Activated T-cell treated with anti-CD3 and anti-CD28 coated beads for 4 hours (primary cell): Measurements from ENCODE around the gene IL4R.

Experiments
- DNase-seq: peaks from one replicate; pipeline ENCODE4 v3.0.0-alpha.2; 2020

IL4R gene

DNA sequence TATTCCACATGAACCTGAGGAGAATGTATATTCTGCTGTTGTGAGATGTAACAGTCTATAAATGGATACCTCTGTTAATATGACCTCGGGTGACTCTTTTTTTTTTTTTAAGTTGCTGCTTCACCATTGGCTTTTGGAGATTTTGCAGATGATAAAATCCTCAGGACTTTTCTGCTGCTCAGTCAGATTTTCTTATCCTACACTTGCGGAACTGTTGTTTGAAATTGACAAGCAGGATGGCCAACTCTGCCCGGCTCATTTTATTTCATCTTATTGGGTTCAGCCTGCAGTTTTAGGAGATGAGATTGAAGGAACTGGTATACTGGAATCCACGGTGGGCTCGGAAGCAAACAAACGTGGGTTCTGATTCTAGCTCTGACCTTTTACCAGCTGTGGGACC lies 19.3 kb downstream of the IL4R start:
- DNase-seq, result no peak

DNA sequence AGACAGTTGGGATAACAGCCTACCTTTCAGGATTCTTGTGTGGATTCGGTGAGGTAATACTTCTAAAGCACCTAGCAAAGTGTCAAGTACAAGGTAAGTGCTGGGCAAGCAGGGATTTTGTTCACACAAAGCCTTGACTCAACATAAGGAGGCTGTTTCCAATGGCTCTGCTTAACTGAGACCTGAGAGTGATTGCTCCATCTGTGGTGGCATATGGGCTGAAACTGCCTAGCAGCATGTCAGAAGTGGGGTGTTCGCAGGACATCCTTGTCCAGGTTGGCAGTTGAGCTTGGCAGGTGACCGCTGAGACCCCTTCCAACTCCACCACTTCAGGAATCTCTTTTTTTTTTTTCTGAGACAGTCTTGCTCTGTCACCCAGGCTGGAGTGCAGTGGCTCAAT lies 19.8 kb downstream of the IL4R start:
- DNase-seq, result no peak

DNA sequence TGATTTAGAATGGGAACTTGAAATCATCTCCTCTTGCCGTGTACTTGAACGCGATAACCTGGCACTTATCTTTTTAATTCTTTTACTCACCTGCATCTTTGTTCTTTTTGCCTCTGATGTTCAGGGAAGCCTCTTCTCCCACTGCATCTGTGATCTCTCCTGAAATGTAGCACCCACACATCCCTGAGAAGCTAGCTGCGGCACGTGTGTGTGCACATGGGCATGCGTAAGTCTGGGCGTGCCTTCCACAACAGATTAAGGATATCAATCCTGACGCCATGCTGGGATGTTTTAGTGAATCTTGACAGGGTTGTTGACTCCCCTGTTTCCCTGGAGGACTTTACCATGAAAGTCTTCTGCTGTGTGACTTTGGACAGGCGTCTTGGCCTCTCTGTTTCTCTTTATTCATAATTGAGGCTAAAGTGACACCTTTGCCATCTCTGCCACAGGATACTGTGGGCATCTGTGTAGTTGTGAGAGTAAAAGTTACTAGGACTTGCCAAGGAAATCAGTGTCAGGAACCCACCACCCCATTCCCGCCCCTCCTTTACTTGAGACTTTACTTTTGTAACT lies 20.5 kb downstream of the IL4R start:
- DNase-seq, result no peak

DNA sequence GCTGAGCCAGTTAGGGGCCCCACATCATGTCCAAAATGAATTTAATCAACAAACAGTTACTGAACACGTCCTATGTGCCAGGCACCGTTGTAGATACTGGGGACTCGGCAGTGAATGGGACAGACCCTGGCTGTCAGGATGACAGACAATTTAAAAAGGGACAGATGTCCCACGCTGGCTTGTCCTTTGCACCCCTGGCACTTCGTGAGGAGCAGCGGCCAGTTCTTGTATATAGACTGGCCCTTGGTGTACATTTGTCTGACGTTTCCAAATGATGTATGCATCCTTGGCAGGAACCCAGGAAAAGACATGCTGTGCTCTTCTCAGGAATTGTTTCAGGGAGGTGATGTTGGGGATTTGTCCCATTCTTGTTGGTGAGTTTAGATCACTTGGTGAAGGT lies 21.1 kb downstream of the IL4R start:
- no peak for DNase-seq

DNA sequence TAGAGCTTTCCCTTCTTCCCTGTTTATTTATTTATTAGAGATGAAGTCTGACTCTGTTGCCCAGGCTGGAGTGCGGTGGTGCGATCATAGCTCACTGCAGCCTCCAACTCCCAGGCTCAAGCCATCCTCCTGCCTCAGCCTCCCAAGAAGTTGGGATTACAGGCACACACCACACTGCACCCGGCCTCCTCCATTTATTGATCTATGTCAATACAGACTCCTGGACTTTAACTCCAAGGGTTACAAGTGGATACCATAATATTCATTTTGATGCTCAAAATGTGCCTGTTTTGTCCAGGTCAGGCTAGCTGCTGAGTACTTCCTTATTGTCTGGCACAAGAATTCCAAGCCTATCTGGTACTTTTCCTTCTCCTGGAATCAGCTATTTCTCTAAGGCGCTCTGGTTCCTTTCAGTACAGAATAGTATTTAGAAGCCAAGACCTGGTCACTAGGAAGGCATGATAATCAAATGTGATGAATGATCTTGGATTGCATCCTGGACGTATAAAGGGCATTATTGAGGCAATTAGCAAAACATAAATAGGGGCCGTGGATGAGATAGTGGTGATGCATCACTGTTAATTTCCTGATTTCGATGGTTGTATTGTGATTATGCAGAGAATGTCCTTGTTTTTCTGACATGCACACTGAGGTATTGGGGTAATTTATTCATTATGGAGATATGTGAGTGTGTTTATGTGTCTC lies 21.7 kb downstream of the IL4R start:
- no peak for DNase-seq

DNA sequence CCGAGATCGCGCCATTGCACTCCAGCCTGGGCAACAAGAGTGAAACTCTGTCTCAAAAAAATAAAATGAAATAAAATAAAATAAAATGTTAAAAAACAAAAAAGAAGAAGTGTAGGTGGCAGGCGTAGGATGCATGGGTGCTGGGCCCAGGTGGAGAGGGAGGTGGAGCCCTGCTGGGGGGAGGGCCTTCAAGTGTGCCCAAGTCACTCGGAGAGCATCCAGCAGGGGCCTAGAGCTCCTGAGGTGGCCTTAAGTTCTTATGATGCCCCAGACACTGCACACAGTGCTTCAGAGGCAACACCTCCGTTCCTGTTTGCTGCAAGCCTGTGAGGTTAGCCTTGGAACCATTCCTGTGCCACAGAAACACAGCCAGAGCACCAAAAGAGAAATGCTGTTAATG lies 23.2 kb downstream of the IL4R start:
- no peak for DNase-seq

DNA sequence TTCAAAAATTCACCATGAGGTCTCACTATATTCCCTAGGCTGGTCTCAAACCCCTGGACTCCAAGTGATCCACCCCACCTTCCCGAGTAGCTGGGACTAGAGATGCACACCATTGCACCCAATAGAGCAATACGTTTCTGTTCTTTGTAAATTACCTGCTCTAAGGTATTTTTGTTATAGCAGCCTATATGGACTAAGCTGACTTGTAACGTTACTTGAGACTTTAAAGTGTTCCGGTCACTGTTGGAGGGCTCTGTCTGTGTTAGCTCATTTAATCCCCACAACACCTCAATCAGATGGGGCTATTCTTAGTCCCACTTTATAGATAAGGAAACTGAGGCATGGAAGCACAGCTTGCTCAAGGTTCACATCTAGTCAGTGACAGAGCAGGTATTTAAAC lies 25.4 kb downstream of the IL4R start:
- no peak for DNase-seq

DNA sequence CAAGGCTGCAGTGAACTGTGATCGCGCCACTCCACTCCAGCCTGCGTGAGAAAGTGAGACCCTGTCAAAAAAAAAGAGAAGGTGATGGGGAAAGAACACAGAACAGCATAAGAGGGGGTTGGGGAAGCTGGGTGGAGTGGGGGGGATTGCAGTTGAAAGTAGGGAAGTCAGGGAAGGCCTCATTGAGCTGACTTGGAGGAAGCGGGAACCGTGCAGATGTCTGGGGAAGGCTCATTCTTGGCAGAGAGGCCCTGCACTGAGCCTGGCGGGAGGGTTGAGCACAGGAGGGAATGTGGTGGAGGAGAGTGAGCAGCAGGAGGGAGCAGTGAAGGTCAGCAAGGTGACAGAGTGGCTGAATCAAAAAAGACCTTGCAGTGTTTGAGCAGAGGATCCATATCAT lies 26.9 kb downstream of the IL4R start:
- no peak for DNase-seq

DNA sequence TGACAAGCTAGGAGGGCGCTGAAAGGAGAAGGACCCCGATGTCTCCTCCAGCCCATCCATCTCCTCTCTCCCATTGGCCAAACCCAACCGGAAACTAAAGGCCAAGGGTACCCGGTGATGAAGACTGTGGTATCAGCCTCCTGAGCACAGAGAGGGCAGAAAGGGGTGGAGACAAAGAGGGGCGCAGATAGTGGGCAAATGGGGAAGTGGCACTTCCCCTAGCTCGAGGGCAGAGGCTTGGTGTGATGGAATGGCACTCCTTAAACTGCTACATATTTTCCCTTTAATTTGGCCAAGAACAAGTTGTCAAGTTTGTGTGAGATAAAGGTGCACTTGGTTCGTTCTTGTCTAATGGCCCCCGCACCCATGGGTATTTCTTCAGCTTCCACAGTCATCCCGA lies 27.8 kb downstream of the IL4R start:
- DNase-seq, result no peak

DNA sequence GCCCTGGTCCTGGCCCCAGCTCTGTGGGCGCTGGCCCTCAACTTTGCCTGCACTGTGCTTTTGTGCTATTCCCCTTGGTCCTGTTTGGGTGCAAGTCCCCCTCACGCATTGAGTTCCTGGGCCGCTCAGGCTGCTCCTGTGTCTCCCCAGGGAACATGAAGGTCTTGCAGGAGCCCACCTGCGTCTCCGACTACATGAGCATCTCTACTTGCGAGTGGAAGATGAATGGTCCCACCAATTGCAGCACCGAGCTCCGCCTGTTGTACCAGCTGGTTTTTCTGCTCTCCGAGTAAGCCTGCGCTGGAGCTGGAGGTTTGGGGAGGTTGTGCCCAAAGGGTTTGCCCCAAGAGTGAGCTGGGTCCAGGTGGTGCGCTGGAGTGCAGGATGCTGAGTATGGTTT lies 28.2 kb downstream of the IL4R start:
- DNase-seq, result no peak

DNA sequence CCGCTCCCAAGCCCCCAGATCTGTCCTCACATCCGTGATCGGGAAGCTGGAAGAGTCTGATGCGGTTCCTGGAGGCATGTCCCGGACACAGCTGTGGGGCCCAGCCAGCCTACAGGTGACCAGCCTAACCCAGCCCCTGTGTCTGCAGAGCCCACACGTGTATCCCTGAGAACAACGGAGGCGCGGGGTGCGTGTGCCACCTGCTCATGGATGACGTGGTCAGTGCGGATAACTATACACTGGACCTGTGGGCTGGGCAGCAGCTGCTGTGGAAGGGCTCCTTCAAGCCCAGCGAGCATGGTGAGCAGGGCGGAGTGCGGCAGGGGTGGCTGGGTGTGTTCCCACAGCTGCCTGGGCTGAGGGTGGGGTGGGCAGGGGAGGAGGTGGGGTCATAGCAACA lies 30.9 kb downstream of the IL4R start:
- no peak for DNase-seq

DNA sequence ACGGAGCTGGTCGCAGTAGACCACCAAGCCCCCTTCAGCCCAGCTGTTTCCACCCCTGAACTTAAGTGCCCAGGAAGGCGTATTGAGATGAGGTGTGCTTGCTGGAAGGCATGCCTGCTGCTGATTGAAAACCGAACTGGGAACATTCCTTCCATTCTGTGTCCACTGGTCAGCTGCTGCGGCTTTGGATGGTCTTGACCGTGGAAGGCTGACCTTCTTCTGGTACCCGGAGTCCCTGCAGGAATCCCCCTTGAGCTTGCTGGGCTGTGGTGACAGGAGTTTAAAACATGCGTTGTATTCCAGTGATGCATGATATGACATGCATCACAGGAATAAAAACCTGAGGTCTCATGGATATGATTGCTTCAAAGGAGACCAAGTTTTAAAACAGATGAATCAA lies 31.4 kb downstream of the IL4R start:
- DNase-seq, result no peak

DNA sequence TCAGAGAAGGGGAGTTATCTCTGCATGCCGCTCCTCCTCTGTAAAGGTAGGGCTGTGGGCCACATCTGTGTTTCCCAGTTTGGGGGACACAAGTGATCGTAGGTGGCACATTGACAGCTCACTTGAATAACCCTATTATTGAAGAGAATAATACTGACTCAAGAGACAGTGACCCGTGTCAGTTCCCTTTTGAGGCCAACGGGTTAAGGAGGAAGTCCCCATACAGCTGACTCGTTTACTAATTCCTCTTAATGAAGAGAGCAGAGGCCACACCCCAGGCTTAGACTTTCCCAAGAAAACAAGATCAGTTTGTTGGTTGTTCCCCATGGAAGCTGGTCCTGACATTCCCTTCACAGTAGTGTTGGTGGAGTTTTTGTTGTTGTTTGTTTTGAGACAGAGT lies 33.0 kb downstream of the IL4R start:
- no peak for DNase-seq

DNA sequence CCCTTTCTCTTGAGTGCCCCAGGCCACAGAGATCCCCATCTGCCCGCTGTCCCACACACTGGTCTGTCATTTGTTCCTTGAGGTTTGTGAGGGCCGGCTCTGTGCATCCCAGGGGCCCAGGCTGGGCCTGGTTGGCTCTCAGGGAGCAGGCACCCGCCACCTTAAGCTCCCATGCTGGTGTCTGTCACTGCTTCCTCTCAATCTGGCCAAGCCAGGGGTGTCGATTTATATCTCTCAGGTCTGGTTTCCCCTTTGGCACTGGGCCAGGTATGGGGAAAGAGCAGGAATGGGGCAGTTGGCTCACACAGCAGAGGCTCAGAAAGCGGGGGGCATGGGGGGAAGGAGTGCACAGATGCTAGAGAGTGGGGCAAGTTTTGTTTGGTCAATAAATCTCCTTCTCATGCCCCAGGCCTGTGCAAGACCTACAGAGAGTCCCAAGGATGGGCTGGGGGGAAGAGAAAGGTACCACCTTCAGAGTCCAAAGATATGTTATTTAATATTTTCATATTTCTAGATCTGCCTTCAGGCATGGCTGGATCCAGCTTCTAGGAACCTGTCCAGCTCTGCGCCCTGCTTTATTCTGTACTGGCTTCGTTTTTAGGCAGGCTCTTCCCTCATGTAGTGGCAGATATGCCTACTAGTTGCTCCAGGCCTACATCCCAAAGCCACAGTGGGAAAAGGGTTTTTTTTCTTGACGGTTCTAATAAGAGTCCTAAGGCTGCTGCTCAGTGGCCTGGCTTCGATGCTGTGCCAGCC lies 34.3 kb downstream of the IL4R start:
- no peak for DNase-seq

DNA sequence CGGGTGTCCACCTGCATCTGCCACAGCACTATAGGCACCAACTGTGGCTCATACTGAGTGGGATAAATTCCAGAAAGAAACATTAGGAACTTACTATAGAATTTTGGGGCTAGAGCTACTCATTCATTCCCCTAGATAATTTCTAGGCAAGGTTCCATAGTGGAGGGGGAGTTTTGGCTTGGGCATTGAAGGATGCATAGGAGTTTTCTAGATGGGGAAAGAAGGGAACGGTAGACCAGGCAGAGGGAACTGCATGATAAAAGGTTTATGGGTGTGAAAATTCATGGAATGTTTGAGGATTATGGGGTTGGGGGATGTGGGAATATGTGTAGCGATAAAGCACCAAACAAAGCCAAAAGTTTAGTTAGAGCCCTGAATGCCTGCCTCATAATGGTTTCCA lies 35.5 kb downstream of the IL4R start:
- no peak for DNase-seq

DNA sequence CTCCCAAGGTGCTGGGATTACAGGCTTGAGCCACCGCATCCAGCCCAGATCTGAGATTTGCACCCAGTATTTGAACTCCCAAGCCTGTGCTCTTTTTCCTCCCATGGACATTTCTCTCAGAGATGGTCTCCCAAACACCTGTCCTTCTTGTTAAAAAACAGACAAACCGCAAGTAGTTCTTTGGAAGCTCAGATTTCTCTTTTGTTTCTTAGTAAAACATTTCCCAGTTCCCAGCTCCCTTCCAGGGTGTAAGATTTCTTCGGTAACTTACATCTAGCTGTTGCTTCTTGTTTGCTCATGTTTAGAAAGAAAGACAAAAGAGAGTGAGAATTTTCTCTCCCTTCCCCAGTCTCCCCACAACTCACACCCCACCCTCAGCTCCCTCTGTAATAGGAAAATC lies 36.2 kb downstream of the IL4R start:
- DNase-seq, result no peak

DNA sequence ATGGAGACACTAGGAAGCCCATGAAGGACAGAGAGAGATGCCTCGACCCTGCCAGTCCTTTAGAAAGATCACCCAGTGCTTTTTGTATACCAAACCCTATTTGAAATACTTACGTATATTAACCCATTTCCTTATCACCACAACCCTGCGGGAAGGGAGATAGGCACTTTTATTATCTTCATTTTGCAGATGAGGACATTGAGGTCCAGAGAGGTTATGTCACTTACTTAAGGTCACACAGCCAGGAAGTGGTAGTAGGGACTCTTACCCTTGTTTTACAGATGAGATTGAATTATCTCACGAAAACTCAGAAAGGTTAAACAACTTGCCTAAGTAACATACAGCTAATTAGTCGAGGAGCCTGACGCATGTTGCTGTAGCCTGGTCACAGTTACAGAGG lies 38.2 kb downstream of the IL4R start:
- DNase-seq, result no peak

DNA sequence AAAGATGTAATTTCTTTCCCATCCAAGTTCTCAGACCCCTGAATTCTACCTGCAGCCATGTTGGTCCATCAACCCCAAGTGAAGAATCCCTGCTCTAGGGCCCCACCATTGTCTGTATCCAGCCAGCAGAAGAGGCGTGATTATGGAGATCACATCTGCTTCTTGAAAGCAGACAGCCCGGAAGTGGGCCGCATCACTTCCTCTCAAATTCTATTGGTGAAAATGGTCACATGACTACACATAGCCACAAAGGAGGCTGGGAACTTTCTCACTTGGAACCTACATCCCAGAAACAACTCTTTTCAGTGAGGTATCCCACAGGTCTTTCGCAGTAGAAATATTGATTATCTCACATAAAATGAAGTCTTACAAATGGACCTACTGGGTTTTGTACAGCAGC lies 40.1 kb downstream of the IL4R start:
- DNase-seq, result no peak

DNA sequence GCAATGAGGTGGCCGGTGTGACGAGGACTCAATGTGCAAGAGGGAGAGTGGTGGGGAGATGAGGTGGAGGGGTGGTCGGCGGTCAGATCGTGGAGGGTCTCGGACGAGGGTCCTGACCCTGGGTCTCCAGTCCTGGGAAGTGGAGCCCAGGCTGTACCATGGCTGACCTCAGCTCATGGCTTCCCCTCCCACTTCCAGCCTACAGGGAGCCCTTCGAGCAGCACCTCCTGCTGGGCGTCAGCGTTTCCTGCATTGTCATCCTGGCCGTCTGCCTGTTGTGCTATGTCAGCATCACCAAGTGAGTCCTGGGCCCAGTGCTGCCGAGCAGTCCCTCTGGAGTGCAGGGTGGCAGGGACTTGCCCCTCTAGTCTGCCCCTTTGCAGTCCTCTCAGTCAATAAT lies 41.8 kb downstream of the IL4R start:
- peak; percentile 21 for DNase-seq

DNA sequence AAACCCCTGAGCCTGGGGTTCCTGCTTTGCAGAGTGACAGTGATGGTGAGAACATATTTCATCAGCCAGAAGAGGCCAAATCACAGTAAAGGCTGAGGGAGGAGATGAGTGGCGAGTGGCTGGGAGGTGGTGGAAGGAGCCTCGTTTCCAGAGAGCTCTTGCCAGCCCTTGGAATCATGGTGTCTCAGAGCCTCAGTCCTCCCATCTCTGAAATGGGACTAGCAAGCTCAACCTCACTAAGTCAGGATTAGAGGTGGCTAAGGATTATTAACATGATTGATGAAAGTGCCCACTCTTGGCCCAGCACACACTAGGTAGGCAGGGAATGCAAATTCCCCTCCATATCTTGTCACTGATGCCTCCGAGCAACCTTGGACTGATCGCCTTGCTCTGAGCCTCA lies 43.0 kb downstream of the IL4R start:
- no peak for DNase-seq

DNA sequence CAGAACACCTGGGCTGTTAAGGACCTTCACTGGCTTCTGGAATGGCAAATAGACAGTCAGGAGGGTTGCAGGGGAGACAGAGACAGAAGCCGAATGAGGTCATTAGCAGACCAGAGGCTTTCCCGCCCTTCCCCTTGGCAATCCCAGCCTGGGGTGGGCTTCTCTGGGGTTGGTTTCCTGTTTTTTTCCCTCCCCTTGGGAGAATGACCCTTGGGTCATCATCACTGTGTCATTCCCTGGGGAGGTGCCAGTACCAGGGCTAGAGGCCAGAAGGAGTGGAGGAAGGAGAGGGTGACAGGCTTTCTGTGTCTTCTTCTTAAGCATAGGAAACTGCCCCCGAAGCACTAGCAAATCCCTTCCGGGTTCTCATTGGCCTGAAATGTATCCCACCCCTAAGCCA lies 45.3 kb downstream of the IL4R start:
- no peak for DNase-seq

DNA sequence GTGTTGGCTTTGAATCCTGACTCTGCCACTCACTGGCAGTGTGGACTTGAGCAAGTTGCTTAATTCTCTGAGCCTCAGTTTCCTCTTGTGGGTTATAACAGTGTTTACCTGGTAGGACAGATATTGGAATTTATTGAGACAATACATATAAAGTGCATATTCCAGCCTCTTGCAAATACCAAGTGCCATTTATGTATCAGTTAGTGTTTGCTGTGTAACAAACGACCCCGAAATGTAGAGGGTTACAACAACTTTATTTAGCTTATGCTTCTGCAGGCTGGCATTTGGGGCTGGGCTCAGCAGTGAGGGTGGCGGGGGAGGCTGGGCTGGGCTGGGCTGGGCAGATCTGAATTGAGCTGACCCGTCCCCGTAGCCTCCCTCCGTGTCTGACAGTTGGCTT lies 45.8 kb downstream of the IL4R start:
- no peak for DNase-seq

DNA sequence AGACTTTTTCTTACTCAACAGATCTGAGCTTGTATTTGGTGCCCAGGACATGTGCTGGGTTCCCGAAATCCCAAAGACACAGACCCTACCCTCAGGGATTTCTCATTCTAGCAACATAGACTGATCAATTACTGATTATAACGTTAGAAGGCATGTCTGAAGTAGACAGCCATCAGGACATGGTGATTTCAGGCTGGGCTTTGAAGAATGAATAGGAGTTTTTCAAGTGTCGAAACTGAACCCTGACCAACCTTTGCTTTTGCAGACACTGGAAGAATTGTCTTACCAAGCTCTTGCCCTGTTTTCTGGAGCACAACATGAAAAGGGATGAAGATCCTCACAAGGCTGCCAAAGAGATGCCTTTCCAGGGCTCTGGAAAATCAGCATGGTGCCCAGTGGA lies 48.2 kb downstream of the IL4R start:
- no peak for DNase-seq

DNA sequence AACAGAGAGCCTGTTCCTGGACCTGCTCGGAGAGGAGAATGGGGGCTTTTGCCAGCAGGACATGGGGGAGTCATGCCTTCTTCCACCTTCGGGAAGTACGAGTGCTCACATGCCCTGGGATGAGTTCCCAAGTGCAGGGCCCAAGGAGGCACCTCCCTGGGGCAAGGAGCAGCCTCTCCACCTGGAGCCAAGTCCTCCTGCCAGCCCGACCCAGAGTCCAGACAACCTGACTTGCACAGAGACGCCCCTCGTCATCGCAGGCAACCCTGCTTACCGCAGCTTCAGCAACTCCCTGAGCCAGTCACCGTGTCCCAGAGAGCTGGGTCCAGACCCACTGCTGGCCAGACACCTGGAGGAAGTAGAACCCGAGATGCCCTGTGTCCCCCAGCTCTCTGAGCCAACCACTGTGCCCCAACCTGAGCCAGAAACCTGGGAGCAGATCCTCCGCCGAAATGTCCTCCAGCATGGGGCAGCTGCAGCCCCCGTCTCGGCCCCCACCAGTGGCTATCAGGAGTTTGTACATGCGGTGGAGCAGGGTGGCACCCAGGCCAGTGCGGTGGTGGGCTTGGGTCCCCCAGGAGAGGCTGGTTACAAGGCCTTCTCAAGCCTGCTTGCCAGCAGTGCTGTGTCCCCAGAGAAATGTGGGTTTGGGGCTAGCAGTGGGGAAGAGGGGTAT lies 48.9 kb downstream of the IL4R start:
- DNase-seq, result no peak
